Measurements from ENCODE around the gene SLC25A1.

DNA sequence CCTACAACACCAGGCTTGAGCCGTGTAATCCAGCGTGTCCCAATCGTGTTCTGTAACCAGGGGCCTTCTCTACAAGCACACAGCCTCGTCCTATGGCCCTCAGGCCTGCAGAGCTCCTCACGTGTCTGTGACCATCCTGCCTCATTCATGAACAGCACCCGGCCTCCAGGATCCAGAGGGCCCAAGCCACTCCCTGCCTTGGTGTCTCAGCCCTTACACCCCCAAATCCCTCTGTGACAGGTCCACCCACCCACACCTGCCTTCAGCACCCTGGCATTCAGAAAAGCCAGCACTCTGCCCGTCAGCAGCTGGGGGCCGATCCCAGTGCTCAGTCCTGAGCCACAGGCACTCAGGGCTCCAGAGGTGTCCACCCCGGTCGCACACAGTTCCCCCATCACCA, 41.6 kb downstream of the SLC25A1 start:
- no peak for TF ChIP-seq TARDBP (IDR thresholded peaks at IDR 0.05; ENCODE audit: borderline replicate concordance)
- no peak for TF ChIP-seq EZH2 (IDR thresholded peaks at IDR 0.05; ENCODE audit: borderline replicate concordance, control insufficient read depth, low read depth, low read length)
- no peak for TF ChIP-seq POLR2AphosphoS5 (IDR thresholded peaks at IDR 0.05; ENCODE audit: low read length)
- TF ChIP-seq, protein P1, sequence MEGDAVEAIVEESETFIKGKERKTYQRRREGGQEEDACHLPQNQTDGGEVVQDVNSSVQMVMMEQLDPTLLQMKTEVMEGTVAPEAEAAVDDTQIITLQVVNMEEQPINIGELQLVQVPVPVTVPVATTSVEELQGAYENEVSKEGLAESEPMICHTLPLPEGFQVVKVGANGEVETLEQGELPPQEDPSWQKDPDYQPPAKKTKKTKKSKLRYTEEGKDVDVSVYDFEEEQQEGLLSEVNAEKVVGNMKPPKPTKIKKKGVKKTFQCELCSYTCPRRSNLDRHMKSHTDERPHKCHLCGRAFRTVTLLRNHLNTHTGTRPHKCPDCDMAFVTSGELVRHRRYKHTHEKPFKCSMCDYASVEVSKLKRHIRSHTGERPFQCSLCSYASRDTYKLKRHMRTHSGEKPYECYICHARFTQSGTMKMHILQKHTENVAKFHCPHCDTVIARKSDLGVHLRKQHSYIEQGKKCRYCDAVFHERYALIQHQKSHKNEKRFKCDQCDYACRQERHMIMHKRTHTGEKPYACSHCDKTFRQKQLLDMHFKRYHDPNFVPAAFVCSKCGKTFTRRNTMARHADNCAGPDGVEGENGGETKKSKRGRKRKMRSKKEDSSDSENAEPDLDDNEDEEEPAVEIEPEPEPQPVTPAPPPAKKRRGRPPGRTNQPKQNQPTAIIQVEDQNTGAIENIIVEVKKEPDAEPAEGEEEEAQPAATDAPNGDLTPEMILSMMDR (IDR thresholded peaks at IDR 0.05 in 2 of 3, conservative IDR thresholded peaks at IDR 0.05 in 1 of 3; ENCODE audit: control insufficient read depth in 2 of 3, extremely low read depth in 1 of 3, insufficient read depth in 1 of 3, low read depth in 3 of 3, low read length in 3 of 3), result no peak
- TF ChIP-seq, protein P2, sequence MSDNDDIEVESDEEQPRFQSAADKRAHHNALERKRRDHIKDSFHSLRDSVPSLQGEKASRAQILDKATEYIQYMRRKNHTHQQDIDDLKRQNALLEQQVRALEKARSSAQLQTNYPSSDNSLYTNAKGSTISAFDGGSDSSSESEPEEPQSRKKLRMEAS (IDR thresholded peaks at IDR 0.05; ENCODE audit: low read depth, low read length), result no peak
- no peak for TF ChIP-seq CHD2 (IDR thresholded peaks at IDR 0.05; ENCODE audit: borderline replicate concordance, low read depth, low read length)
- TF ChIP-seq JUND (IDR thresholded peaks at IDR 0.05; ENCODE audit: low read depth, low read length), result no peak
- TF ChIP-seq HCFC1 (IDR thresholded peaks at IDR 0.05; ENCODE audit: low read length), result no peak
- no peak for TF ChIP-seq GABPA (IDR thresholded peaks at IDR 0.05; ENCODE audit: low read depth)
- no peak for TF ChIP-seq POLR2A (IDR thresholded peaks at IDR 0.05; ENCODE audit: low read depth, low read length)

All from GM12878 (cell line).